Coronary artery (tissue), 2 donors: ENCODE measurements around the gene RSPH6A.
"Not testable (repeated sequence)": the region's sequence is repeated elsewhere in the genome, so short reads cannot be mapped to it uniquely, and the experiment has no call there.

ENCODE experiments used
- DNase-seq: peaks from one replicate; pipeline ENCODE4 v3.0.0-alpha.2; 2017; ENCODE audit warnings: low spot score
- H3K27ac ChIP-seq, 2 donors: fragments of 200-600 bp; sonication (generic); one replicate each; pipeline ENCODE4 v1.5.1; 2016 to 2019
- H3K4me3 ChIP-seq: fragments of 200-600 bp; sonication (generic); 2 replicates; pipeline ENCODE4 v1.5.1; 2016; ENCODE audit warnings: mild to moderate bottlenecking, moderate library complexity
- TF ChIP-seq, protein P1 (sequence below): fragments of 200-600 bp; sonication (generic); IDR thresholded peaks from one replicate; pipeline ENCODE4 v1.5.1; 2019; ENCODE audit warnings: antibody characterized with exemption

The RSPH6A gene

DNA sequence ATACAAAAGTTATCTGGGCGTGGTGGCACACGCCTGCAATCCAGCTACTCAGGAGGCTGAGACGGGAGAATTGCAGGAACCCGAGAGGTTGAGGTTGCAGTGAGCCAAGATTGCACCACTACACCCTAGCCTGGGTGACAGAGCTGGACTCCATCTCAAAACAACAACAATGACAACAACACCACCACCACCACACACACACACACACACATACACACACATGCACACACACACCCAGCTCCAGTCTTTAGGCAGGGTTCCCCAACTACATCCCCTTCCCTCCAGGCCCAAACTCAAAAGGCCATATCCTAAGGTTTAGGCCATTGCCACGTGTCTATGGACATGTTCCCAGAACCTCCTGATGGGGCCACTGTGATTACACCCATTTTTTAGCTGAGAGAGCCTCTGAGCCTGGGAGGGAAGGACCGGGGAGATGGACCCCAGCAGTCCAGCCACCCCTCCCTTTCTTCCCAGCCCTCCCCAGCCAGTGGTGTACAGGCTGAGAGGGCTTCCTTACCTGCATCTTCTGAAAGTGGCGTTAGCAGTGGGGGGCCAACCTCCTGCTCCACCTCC is 13.4 kb downstream of the RSPH6A start:
- TF ChIP-seq, protein P1, sequence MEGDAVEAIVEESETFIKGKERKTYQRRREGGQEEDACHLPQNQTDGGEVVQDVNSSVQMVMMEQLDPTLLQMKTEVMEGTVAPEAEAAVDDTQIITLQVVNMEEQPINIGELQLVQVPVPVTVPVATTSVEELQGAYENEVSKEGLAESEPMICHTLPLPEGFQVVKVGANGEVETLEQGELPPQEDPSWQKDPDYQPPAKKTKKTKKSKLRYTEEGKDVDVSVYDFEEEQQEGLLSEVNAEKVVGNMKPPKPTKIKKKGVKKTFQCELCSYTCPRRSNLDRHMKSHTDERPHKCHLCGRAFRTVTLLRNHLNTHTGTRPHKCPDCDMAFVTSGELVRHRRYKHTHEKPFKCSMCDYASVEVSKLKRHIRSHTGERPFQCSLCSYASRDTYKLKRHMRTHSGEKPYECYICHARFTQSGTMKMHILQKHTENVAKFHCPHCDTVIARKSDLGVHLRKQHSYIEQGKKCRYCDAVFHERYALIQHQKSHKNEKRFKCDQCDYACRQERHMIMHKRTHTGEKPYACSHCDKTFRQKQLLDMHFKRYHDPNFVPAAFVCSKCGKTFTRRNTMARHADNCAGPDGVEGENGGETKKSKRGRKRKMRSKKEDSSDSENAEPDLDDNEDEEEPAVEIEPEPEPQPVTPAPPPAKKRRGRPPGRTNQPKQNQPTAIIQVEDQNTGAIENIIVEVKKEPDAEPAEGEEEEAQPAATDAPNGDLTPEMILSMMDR = no peak
- Histone ChIP-seq H3K27ac (no peak overlapping the region), H3K4me3 (no peak overlapping the region)
- no peak for DNase-seq

DNA sequence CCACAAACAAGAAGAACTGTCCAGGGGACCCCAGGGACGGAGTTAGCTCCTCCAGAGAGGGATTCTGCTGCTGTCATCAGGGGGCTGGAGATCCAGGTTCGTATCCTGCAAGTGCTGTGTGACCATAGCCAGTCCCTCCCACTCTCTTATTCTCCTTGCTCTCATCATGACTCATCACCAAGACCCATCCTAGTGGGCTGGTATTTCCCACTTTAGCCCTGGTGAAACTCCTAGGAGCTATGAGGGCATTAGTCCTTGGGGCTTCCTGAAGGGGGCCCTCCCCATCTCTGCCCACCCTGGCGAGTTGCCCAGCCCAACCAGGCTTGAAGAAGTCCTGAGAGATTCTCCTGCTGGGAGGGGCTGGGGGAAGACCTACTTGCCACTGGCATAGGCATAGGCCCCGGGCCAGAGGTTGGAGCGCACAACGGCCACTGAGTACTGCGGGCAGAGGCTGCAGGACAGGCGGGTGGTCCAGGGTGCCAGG is 15.0 kb downstream of the RSPH6A start:
- H3K4me3 ChIP-seq = no peak overlapping the region
- TF ChIP-seq, protein P1 = no peak
- DNase-seq = no peak
- no peak overlapping the region for H3K27ac ChIP-seq

DNA sequence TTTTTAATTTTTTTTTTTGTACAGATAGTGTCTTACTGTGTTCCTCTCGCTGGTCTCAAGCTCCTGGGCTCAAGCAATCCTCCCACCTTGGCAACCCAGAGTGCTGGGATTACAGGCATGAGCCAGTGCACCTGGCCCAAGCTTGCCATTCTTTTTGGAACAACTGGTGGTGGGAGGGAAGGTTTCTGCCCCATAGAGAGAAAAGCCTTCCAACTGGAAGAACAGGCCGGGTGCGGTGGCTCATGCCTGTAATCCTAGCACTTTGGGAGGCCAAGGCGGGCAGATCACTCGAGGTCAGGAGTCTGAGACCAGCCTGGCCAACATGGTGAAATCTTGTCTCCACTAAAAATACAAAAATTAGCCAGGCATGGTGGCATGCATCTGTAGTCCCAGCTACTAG is 15.6 kb downstream of the RSPH6A start:
- not testable (repeated sequence) for H3K27ac ChIP-seq, H3K4me3 ChIP-seq, DNase-seq

DNA sequence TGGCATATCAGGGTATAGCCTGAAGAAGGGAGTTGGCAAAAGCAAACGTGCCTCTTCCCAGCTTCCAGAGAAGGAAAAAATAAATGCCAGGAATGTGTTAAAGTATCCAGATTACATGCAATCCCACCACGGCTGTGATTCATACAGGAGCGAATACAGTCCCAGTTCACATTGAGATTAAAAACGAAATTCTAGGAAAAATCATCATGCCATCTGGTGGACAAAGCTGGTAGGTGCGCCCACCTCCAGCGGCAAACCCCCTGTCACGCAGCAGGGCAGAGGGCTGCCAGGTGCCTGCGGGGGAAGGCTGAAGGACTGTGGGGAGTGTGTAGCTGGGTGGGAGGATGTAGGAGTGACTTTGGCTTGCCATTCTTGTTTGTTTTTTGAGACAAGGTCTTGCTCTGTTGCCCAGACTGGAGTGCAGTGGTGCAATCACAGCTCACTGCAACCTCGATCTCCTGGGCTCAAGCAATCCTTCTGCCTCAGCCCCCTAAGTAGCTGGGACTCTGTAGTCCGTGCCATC is 16.1 kb downstream of the RSPH6A start:
- Histone ChIP-seq H3K4me3 (no peak overlapping the region), H3K27ac (peak overlapping the region in 1 of 2 donors; percentile 63)
- DNase-seq = no peak
- TF ChIP-seq, protein P1 = peak; percentile 86

DNA sequence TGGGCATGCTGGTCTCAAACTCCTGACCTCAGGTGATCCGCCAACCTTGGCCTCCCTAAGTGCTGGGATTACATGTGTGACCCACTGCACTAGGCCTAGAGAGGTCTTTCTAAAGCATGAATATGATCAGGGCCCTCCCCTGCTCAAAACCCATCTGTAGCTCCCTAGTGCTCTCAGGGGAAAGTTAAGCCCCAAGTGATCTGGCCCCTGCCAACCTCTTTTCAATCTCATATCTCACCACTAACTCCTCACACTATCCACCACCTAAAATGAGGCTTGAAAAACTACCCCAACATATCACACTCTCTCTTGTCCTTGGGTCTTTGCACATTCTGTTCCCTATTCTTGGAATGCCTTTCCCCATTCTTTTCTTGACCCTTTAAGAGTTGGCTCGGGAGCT is 20.5 kb downstream of the RSPH6A start:
- Histone ChIP-seq H3K4me3 (no peak overlapping the region), H3K27ac (no peak overlapping the region)
- TF ChIP-seq, protein P1 = no peak
- no peak for DNase-seq

DNA sequence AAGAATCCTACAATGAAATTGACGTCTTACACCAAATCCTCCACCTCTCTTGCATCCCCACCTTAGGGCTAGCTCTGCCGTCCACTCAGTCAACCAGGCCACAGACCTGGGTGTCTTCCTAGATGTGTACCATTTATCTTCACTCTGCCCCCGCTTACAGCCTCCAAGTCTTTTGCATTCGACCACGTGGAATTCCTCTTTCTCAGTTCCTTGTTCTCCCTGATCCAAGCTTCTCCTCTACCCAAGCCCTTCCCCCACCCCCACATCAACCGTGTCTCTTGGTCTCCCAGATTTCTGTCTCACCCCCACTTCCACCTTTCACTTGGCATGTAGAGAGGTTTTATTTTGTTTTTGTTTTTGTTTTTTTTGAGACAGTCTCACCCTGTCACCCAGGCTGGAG is 21.2 kb downstream of the RSPH6A start:
- TF ChIP-seq, protein P1 = no peak
- H3K27ac ChIP-seq = no peak overlapping the region
- DNase-seq = no peak
- no peak overlapping the region for H3K4me3 ChIP-seq

DNA sequence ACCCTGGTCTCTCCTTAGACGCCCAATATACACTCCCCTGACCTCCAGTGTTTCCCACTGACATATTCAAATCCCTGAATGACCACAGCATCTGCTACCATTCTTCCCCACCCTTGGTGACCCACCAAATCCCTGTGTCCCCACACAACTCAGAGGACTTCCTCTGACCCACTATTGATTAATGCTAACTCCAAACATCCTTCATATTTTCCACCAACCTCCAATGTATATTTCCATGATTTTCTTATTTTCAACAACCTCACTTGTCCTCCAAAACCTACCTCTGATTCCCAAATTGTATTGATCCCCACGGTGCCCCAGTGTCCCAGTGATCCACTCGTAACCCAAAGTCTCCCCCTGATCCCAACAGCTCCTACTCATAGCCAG is 21.9 kb downstream of the RSPH6A start:
- no peak for DNase-seq
- Histone ChIP-seq H3K27ac (peak overlapping the region in 1 of 2 donors; percentile 49), H3K4me3 (peak overlapping the region; percentile 45)
- TF ChIP-seq, protein P1 = no peak
